Caco-2 (cell line): ENCODE data around the gene ATP11C. TPM values are rescaled to one million over a fixed set of nuclear protein-coding genes. Genes with fewer than 3 reads are reported as not detected.
"Not testable (repeated sequence)": the region's sequence is repeated elsewhere in the genome, so short reads cannot be mapped to it uniquely, and the experiment has no call there.

ENCODE experiments used
- BruUV-seq: library from RNA; stranded (reverse); fragments of 400-500 nt; replicated peaks from 2 replicates; lab custom pipeline; 2021; lab: Mats Ljungman, UMichigan
- CTCF ChIA-PET: fragments of 300-600 bp; sonication (Branson Sonifier 250); formaldehyde crosslinking; loops from one replicate; lab custom pipeline; 2022; ENCODE audit warnings: antibody characterized with exemption; lab: Charles Lee
- POLR2A ChIA-PET: fragments of 300-600 bp; sonication (Branson Sonifier 250); formaldehyde crosslinking; loops from one replicate; lab custom pipeline; 2022; ENCODE audit warnings: antibody characterized with exemption; lab: Charles Lee
- DNase-seq, 2 experiments: peaks; one replicate each; pipeline versions ENCODE4 v3.0.0 to v3.0.0-alpha.2; 2020 to 2022
- H3K27me3 ChIP-seq: replicated peaks from 2 replicates; pipeline ENCODE4 v1.6.0; 2011; ENCODE audit warnings: low read length; ENCODE audit not compliant: control insufficient read depth, insufficient read depth
- H3K36me3 ChIP-seq: 2 replicates; pipeline ENCODE4 v1.5.1; 2011; ENCODE audit warnings: low read length; ENCODE audit not compliant: control insufficient read depth, insufficient read depth
- H3K4me1 ChIP-seq: fragments of 250-450 bp; sonication (Bioruptor Pico); 2 replicates; pipeline ENCODE4 v1.5.1; 2020; ENCODE audit warnings: mild to moderate bottlenecking
- H3K4me3 ChIP-seq: 2 replicates; pipeline ENCODE4 v1.5.1; 2011; ENCODE audit warnings: low read depth, mild to moderate bottlenecking, control low read depth, low read length
- H3K9me3 ChIP-seq: fragments of 250-450 bp; sonication (Bioruptor Pico); 2 replicates; pipeline ENCODE4 v1.5.1; 2020; ENCODE audit warnings: mild to moderate bottlenecking, moderate library complexity
- H3K27ac Mint-ChIP-seq: one replicate; pipeline ENCODE4 v1.8.0; 2022; ENCODE audit warnings: mixed read lengths; ENCODE audit not compliant: unreplicated experiment
- H3K27me3 Mint-ChIP-seq: one replicate; pipeline ENCODE4 v1.8.0; 2022; ENCODE audit warnings: mixed read lengths; ENCODE audit not compliant: insufficient read depth, unreplicated experiment
- H3K36me3 Mint-ChIP-seq: one replicate; pipeline ENCODE4 v1.8.0; 2022; ENCODE audit warnings: mild to moderate bottlenecking, mixed read lengths; ENCODE audit not compliant: insufficient read depth, unreplicated experiment
- H3K4me1 Mint-ChIP-seq: one replicate; pipeline ENCODE4 v1.8.0; 2022; ENCODE audit warnings: low read depth, mixed read lengths; ENCODE audit not compliant: unreplicated experiment
- H3K4me3 Mint-ChIP-seq: one replicate; pipeline ENCODE4 v1.8.0; 2022; ENCODE audit warnings: mild to moderate bottlenecking, moderate library complexity, mixed read lengths; ENCODE audit not compliant: unreplicated experiment
- H3K9me3 Mint-ChIP-seq: one replicate; pipeline ENCODE4 v1.8.0; 2022; ENCODE audit warnings: mixed read lengths; ENCODE audit not compliant: unreplicated experiment
- CTCF ChIP-seq, 2 experiments: fragments of 200-600 bp in 1 of 2; IDR thresholded peaks; 1 replicate in 1 of 2; 2 replicates in 1 of 2; pipeline versions ENCODE4 v1.5.1 to v1.8.0; 2011 to 2022; ENCODE audit warnings: antibody characterized with exemption in 1 of 2, control low read depth in 1 of 2, inconsistent platforms in 1 of 2, low read depth in 1 of 2, low read length in 1 of 2, mild to moderate bottlenecking in 1 of 2, moderate library complexity in 1 of 2; ENCODE audit not compliant: insufficient read depth in 1 of 2, severe bottlenecking in 1 of 2, unreplicated experiment in 1 of 2
- intact Hi-C: fragments of 100-400 bp; cut with micrococcal nuclease; formaldehyde crosslinking; loops from one replicate; pipeline ENCODE4 v1.10.0; 2022; ENCODE audit not compliant: unreplicated experiment
- total RNA-seq: library from RNA; stranded (reverse); gene quantifications from 2 replicates; pipeline ENCODE4 v1.2.3, GENCODE V29; 2022

Gene ATP11C
- total RNA-seq, 1 experiment from 2014 or later, result 12.2 TPM

DNA sequence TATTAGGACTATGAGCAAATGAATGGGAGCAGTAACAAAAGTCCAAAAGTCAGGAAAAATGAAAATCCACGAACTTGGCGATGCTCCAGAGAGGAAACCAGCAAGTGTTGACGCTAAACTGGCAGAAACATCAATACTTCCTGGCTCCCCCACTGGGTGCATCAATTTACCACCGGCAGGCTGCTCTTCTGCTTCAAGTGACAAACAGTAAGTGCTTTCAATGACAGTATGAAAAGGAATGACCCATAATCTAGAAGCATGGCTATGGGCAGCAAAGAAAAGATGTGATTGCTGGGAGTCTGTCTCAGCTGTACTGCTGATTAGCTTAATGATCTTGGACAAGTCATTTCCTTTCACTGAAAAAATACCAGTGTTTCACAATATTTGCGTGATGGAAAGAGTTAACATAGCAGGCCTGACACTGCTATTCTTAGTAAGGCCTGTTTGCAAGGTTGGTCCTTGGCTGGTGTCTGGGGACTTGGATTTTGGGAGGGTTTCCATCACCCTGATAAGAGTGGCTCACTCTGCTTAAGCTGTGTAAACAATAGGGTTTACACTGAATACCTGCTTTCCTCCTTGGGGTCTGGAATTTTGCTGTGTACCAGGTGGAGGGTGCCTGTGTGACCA, 8.7 kb downstream of the ATP11C start:
- H3K36me3 Mint-ChIP-seq, result no peaks in the 10 kb centered on the region

DNA sequence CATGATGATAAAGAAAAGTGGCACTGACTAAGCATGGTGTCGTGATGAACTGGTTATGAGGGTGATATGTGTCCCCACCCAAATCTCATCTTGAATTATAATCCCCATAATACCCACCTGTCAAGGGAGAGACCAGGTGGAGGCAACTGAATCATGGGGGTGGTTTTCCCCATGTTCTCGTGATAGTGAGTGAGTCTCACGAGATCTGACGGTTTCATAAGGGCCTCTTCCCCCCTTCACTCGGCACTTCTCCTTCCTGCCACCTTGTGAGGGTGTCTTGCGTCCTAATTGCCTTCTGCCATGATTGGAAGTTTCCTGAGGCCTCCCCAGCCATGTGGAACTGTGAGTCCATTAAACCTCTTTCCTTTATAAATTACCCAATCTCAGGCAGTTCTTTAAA, 11.7 kb downstream of the ATP11C start:
- DNase-seq, H3K27me3 Mint-ChIP-seq, H3K4me3 Mint-ChIP-seq, H3K9me3 Mint-ChIP-seq, H3K9me3 ChIP-seq, H3K4me1 ChIP-seq, H3K27me3 ChIP-seq, H3K4me3 ChIP-seq, POLR2A ChIA-PET, H3K4me1 Mint-ChIP-seq, CTCF ChIA-PET, H3K36me3 Mint-ChIP-seq, BruUV-seq, H3K27ac Mint-ChIP-seq, intact Hi-C loops, H3K36me3 ChIP-seq: not testable (repeated sequence)

More for the DNA sequence above, 8.7 kb downstream of the ATP11C start:
- Histone ChIP-seq H3K9me3 (no peaks in the 10 kb centered on the region), H3K27me3 (no peaks in the 10 kb centered on the region), H3K4me1 (no peaks in the 10 kb centered on the region), H3K4me3 (no peak overlapping the region), H3K36me3 (no peaks in the 10 kb centered on the region)
- no peaks in the 10 kb centered on the region for H3K27me3 Mint-ChIP-seq
- no TSS peak for BruUV-seq
- intact Hi-C loops, result no loop called here
- H3K9me3 Mint-ChIP-seq, result no peaks in the 10 kb centered on the region
- H3K27ac Mint-ChIP-seq, result no peak overlapping the region
- ChIA-PET POLR2A (no interaction called here), CTCF (no interaction called here)
- no peak overlapping the region for H3K4me3 Mint-ChIP-seq
- no peaks in the 10 kb centered on the region for H3K4me1 Mint-ChIP-seq
- no peak for DNase-seq
- TF ChIP-seq CTCF (IDR thresholded peaks at IDR 0.05; ENCODE audit: insufficient read depth in 1 of 2, low read depth in 1 of 2, low read length in 1 of 2, severe bottlenecking in 1 of 2, unreplicated experiment in 1 of 2), result no peak

DNA sequence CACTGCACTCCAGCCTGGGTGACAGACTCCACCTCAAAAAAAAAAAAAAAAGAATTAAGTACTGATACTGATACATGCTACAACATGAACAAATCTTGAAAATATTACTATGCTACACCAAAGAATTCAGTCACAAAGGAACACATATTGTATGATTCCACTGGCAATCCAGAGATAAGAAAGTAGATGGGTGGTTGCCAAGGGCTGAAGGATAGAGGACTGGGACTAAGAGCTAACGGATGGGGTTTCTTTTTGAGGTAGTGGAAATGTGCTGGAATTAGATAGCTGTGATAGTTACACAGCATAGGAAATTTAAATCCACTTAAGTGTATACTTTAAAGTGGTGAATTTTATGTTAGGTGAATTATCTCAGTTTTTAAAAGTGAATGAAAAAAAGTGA, 12.5 kb downstream of the ATP11C start:
- H3K4me1 ChIP-seq, result no peaks in the 10 kb centered on the region
- intact Hi-C loops, result no loop called here
- Mint-ChIP-seq H3K9me3 (no peaks in the 10 kb centered on the region), H3K4me3 (no peak overlapping the region), H3K4me1 (no peaks in the 10 kb centered on the region), H3K36me3 (no peaks in the 10 kb centered on the region), H3K27ac (no peak overlapping the region), H3K27me3 (no peaks in the 10 kb centered on the region)
- H3K36me3 ChIP-seq, result no peaks in the 10 kb centered on the region
- no peak for DNase-seq
- TF ChIP-seq CTCF (IDR thresholded peaks at IDR 0.05; ENCODE audit: insufficient read depth in 1 of 2, low read depth in 1 of 2, low read length in 1 of 2, severe bottlenecking in 1 of 2, unreplicated experiment in 1 of 2), result no peak
- no TSS peak for BruUV-seq
- ChIA-PET CTCF (no interaction called here), POLR2A (no interaction called here)
- H3K4me3 ChIP-seq, result no peak overlapping the region
- H3K27me3 ChIP-seq, result no peaks in the 10 kb centered on the region
- no peaks in the 10 kb centered on the region for H3K9me3 ChIP-seq
